ENCODE results near the gene CSPG5. TPM values are rescaled to one million over a fixed set of nuclear protein-coding genes. Genes with fewer than 3 reads are reported as not detected.

The CSPG5 gene
- total and polyA plus RNA-seq, 8 donors, result under 0.01 to 3.8 (median 0.35) TPM; not detected in 3

- H3K9me3 ChIP-seq, result peaks cover 0 to 8% (median 2%) of the 10 kb centered on the region in 4 donors
- no peaks in the 10 kb centered on the region for H3K27me3 ChIP-seq
- no peak overlapping the region for H3K4me3 ChIP-seq
- no peak for DNase-seq
- 70 to 85% (median 79%) methylated on average over 3 to 6 of the region's 6 CpGs for WGBS, 5 donors
- TF ChIP-seq CTCF (IDR thresholded peaks at IDR 0.05) (no peak), POLR2AphosphoS5 (IDR thresholded peaks at IDR 0.05) (no peak), EP300 (IDR thresholded peaks at IDR 0.05) (no peak), POLR2A (IDR thresholded peaks at IDR 0.05) (no peak)
- intact Hi-C loops (cut with DNase I; ENCODE audit: low total_unique reads), result no loop called here
- H3K4me1 ChIP-seq, result no peaks in the 10 kb centered on the region
- H3K27ac ChIP-seq, result no peak overlapping the region
- H3K36me3 ChIP-seq, result no peaks in the 10 kb centered on the region
Measured at GRCh38 chr3:47554335-47554734, 24.3 kb downstream of the CSPG5 start.

GRCh38 chr3:47553407-47553806 lies 25.3 kb downstream of the CSPG5 start:
- peaks cover 0 to 8% (median 2%) of the 10 kb centered on the region in 4 donors for H3K9me3 ChIP-seq
- no peaks in the 10 kb centered on the region for H3K4me1 ChIP-seq
- H3K36me3 ChIP-seq, result no peaks in the 10 kb centered on the region
- no peaks in the 10 kb centered on the region for H3K27me3 ChIP-seq
- 57 to 87% (median 79%) methylated on average over 7 of the region's 7 CpGs for WGBS, 5 donors
- H3K27ac ChIP-seq, result no peak overlapping the region
- no peak for TF ChIP-seq POLR2A (IDR thresholded peaks at IDR 0.05)
- TF ChIP-seq CTCF (IDR thresholded peaks at IDR 0.05), result no peak
- no peak for TF ChIP-seq EP300 (IDR thresholded peaks at IDR 0.05)
- no peak for TF ChIP-seq POLR2AphosphoS5 (IDR thresholded peaks at IDR 0.05)
- no peak for DNase-seq
- intact Hi-C loops (cut with DNase I; ENCODE audit: low total_unique reads), result no loop called here
- H3K4me3 ChIP-seq, result no peak overlapping the region

GRCh38 chr3:47542471-47543173 lies 36.0 kb downstream of the CSPG5 start:
- no peak for TF ChIP-seq POLR2A (IDR thresholded peaks at IDR 0.05)
- no peak for TF ChIP-seq EP300 (IDR thresholded peaks at IDR 0.05)
- no peak for TF ChIP-seq CTCF (IDR thresholded peaks at IDR 0.05)
- no peaks in the 10 kb centered on the region for H3K9me3 ChIP-seq
- no peaks in the 10 kb centered on the region for H3K36me3 ChIP-seq
- H3K27me3 ChIP-seq, result no peaks in the 10 kb centered on the region
- peaks cover 0 to 8% (median 2%) of the 10 kb centered on the region in 4 donors for H3K4me1 ChIP-seq
- intact Hi-C loops (cut with DNase I; ENCODE audit: low total_unique reads), result no loop called here
- DNase-seq, result peak in 1 of 2 donors; percentile 83
- H3K27ac ChIP-seq, result peak overlapping the region in 1 of 5 donors; percentile 47
- H3K4me3 ChIP-seq, result no peak overlapping the region
- 50 to 60% (median 58%) methylated on average over 20 to 21 of the region's 21 CpGs for WGBS, 5 donors

- H3K27ac ChIP-seq, result no peak overlapping the region
- intact Hi-C loops (cut with DNase I; ENCODE audit: low total_unique reads), result no loop called here
- no peaks in the 10 kb centered on the region for H3K9me3 ChIP-seq
- H3K4me1 ChIP-seq, result peaks cover 0 to 8% (median 2%) of the 10 kb centered on the region in 4 donors
- WGBS, 5 donors, result 63 to 75% (median 64%) methylated on average over 6 of the region's 6 CpGs
- H3K36me3 ChIP-seq, result no peaks in the 10 kb centered on the region
- H3K4me3 ChIP-seq, result no peak overlapping the region
- H3K27me3 ChIP-seq, result no peaks in the 10 kb centered on the region
- TF ChIP-seq EP300 (IDR thresholded peaks at IDR 0.05) (no peak), CTCF (IDR thresholded peaks at IDR 0.05) (no peak), POLR2AphosphoS5 (IDR thresholded peaks at IDR 0.05) (no peak), POLR2A (IDR thresholded peaks at IDR 0.05) (no peak)
- DNase-seq, result no peak
Measured at GRCh38 chr3:47541583-47542108, 37.0 kb downstream of the CSPG5 start.
